Endodermal cell (in vitro differentiated cells): ENCODE results near the gene ADAMTS12. TPM values are rescaled to one million over a fixed set of nuclear protein-coding genes. Genes with fewer than 3 reads are reported as not detected.

ENCODE experiments used
- DNase-seq: peaks from one replicate; pipeline ENCODE4 v3.0.0-alpha.2; 2017
- H3K27ac ChIP-seq: 2 replicates; pipeline ENCODE4 v1.5.1; 2013; ENCODE audit warnings: mild to moderate bottlenecking, low read depth, low read length, moderate library complexity
- H3K27me3 ChIP-seq: 2 replicates; pipeline ENCODE4 v1.6.1; 2013; ENCODE audit warnings: mild to moderate bottlenecking, low read length, moderate library complexity; ENCODE audit not compliant: insufficient read depth, control insufficient read depth, poor library complexity, severe bottlenecking
- H3K36me3 ChIP-seq: 2 replicates; pipeline ENCODE4 v1.7.0; 2013; ENCODE audit warnings: mild to moderate bottlenecking, low read length, moderate library complexity; ENCODE audit not compliant: control insufficient read depth, insufficient read depth
- H3K4me1 ChIP-seq: one replicate; pipeline ENCODE4 v1.7.0; 2013; ENCODE audit warnings: low read length; ENCODE audit not compliant: control insufficient read depth, insufficient read depth
- H3K4me3 ChIP-seq: 2 replicates; pipeline ENCODE4 v1.5.1; 2013; ENCODE audit warnings: mild to moderate bottlenecking, low read length, moderate library complexity
- H3K9ac ChIP-seq: 2 replicates; pipeline ENCODE4 v1.6.1; 2013; ENCODE audit warnings: mild to moderate bottlenecking, low read length, moderate library complexity; ENCODE audit not compliant: poor library complexity, severe bottlenecking; ENCODE audit errors: extremely low read depth
- H3K9me3 ChIP-seq: 2 replicates; pipeline ENCODE4 v1.6.1; 2013; ENCODE audit warnings: mild to moderate bottlenecking, low read length, moderate library complexity; ENCODE audit not compliant: control insufficient read depth
- H3K27ac Mint-ChIP-seq: 2 replicates; pipeline ENCODE4 v1.8.0; 2020; ENCODE audit warnings: mixed read lengths
- H3K27me3 Mint-ChIP-seq: 2 replicates; pipeline ENCODE4 v1.8.0; 2021; ENCODE audit warnings: mild to moderate bottlenecking, mixed read lengths; ENCODE audit not compliant: insufficient read depth
- H3K36me3 Mint-ChIP-seq: 2 replicates; pipeline ENCODE4 v1.8.0; 2020; ENCODE audit warnings: low read depth, mixed read lengths
- H3K4me1 Mint-ChIP-seq: 2 replicates; pipeline ENCODE4 v1.8.0; 2020; ENCODE audit warnings: mixed read lengths
- H3K4me3 Mint-ChIP-seq: 2 replicates; pipeline ENCODE4 v1.8.0; 2020; ENCODE audit warnings: mild to moderate bottlenecking, moderate library complexity, mixed read lengths
- H3K9me3 Mint-ChIP-seq: 2 replicates; pipeline ENCODE4 v1.8.0; 2020; ENCODE audit warnings: mild to moderate bottlenecking, mixed read lengths
- WGBS, 2 experiments: methylation state at CpG; one replicate each; pipeline versions ENCODE4 v1.1.5 to v1.1.7; 2013; ENCODE audit warnings: missing lambda C conversion rate in 2 of 2, mixed read lengths in 1 of 2; ENCODE audit not compliant: insufficient coverage in 1 of 2, insufficient read length in 1 of 2; 5-methylcytosine and 5-hydroxymethylcytosine counted together
- total RNA-seq, 2 donors: library from RNA; stranded (reverse); fragmentation: NEBNext Ultra II Directional in 1 of 2; extraction: Animal tissue kit (Norgen Biotek cat#: 25700) in 1 of 2; gene quantifications; 2 replicates in 1 of 2; 3 replicates in 1 of 2; pipeline ENCODE4 v1.2.1, GENCODE V29; 2021
- TF ChIP-seq, protein P1 (sequence below): fragments of 200-600 bp; sonication (generic); conservative IDR thresholded peaks from 2 replicates; pipeline ENCODE4 v1.5.0; 2021; ENCODE audit warnings: antibody characterized with exemption, mild to moderate bottlenecking

ADAMTS12 gene
- total RNA-seq, 2 donors from 2014 or later: 80.2 to 123 TPM

GRCh38 chr5:33629999-33630398 is 261.8 kb downstream of the ADAMTS12 start:
- WGBS, 2 experiments: 100% methylated on average over 2 of the region's 2 CpGs; no CpG with 5 or more reads in 1 of the 2 experiments
- no peaks in the 10 kb centered on the region for H3K27me3 Mint-ChIP-seq
- H3K27me3 ChIP-seq: no peaks in the 10 kb centered on the region
- H3K9ac ChIP-seq: no peak overlapping the region
- no peaks in the 10 kb centered on the region for H3K4me1 ChIP-seq
- H3K4me1 Mint-ChIP-seq: no peaks in the 10 kb centered on the region
- no peak overlapping the region for H3K27ac Mint-ChIP-seq
- TF ChIP-seq, protein P1, sequence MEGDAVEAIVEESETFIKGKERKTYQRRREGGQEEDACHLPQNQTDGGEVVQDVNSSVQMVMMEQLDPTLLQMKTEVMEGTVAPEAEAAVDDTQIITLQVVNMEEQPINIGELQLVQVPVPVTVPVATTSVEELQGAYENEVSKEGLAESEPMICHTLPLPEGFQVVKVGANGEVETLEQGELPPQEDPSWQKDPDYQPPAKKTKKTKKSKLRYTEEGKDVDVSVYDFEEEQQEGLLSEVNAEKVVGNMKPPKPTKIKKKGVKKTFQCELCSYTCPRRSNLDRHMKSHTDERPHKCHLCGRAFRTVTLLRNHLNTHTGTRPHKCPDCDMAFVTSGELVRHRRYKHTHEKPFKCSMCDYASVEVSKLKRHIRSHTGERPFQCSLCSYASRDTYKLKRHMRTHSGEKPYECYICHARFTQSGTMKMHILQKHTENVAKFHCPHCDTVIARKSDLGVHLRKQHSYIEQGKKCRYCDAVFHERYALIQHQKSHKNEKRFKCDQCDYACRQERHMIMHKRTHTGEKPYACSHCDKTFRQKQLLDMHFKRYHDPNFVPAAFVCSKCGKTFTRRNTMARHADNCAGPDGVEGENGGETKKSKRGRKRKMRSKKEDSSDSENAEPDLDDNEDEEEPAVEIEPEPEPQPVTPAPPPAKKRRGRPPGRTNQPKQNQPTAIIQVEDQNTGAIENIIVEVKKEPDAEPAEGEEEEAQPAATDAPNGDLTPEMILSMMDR: no peak
- peaks cover 31% of the 10 kb centered on the region for H3K36me3 Mint-ChIP-seq
- DNase-seq: no peak
- H3K4me3 Mint-ChIP-seq: no peak overlapping the region
- H3K27ac ChIP-seq: no peak overlapping the region
- peaks cover 2% of the 10 kb centered on the region for H3K9me3 Mint-ChIP-seq
- H3K9me3 ChIP-seq: no peaks in the 10 kb centered on the region
- no peak overlapping the region for H3K4me3 ChIP-seq
- H3K36me3 ChIP-seq: peaks cover 16% of the 10 kb centered on the region

GRCh38 chr5:33628796-33629195 is 263.0 kb downstream of the ADAMTS12 start:
- H3K27me3 Mint-ChIP-seq: no peaks in the 10 kb centered on the region
- H3K27ac ChIP-seq: no peak overlapping the region
- no peaks in the 10 kb centered on the region for H3K27me3 ChIP-seq
- peaks cover 12% of the 10 kb centered on the region for H3K36me3 ChIP-seq
- no peak for DNase-seq
- no peaks in the 10 kb centered on the region for H3K9me3 ChIP-seq
- no peaks in the 10 kb centered on the region for H3K4me1 ChIP-seq
- H3K9ac ChIP-seq: no peak overlapping the region
- H3K4me3 Mint-ChIP-seq: no peak overlapping the region
- 71 to 100% methylated on average over 1 of the region's 1 CpG for WGBS, 2 experiments
- peaks cover 34% of the 10 kb centered on the region for H3K36me3 Mint-ChIP-seq
- peaks cover 2% of the 10 kb centered on the region for H3K9me3 Mint-ChIP-seq
- no peak overlapping the region for H3K27ac Mint-ChIP-seq
- no peak overlapping the region for H3K4me3 ChIP-seq
- TF ChIP-seq, protein P1: no peak
- H3K4me1 Mint-ChIP-seq: no peaks in the 10 kb centered on the region

- Histone ChIP-seq H3K9me3 (no peaks in the 10 kb centered on the region), H3K4me3 (no peak overlapping the region), H3K27me3 (no peaks in the 10 kb centered on the region), H3K36me3 (peaks cover 3% of the 10 kb centered on the region), H3K9ac (no peak overlapping the region), H3K4me1 (no peaks in the 10 kb centered on the region), H3K27ac (no peak overlapping the region)
- H3K4me1 Mint-ChIP-seq: no peaks in the 10 kb centered on the region
- H3K4me3 Mint-ChIP-seq: no peak overlapping the region
- no peaks in the 10 kb centered on the region for H3K27me3 Mint-ChIP-seq
- WGBS, 2 experiments: 78 to 90% methylated on average over 1 of the region's 1 CpG
- TF ChIP-seq, protein P1: no peak
- H3K36me3 Mint-ChIP-seq: peaks cover 17% of the 10 kb centered on the region
- no peak overlapping the region for H3K27ac Mint-ChIP-seq
- DNase-seq: no peak
- H3K9me3 Mint-ChIP-seq: no peaks in the 10 kb centered on the region
Observed at GRCh38 chr5:33621514-33621913, 270.3 kb downstream of the ADAMTS12 start.
